ENCODE measurements around the gene POP5.

DNA sequence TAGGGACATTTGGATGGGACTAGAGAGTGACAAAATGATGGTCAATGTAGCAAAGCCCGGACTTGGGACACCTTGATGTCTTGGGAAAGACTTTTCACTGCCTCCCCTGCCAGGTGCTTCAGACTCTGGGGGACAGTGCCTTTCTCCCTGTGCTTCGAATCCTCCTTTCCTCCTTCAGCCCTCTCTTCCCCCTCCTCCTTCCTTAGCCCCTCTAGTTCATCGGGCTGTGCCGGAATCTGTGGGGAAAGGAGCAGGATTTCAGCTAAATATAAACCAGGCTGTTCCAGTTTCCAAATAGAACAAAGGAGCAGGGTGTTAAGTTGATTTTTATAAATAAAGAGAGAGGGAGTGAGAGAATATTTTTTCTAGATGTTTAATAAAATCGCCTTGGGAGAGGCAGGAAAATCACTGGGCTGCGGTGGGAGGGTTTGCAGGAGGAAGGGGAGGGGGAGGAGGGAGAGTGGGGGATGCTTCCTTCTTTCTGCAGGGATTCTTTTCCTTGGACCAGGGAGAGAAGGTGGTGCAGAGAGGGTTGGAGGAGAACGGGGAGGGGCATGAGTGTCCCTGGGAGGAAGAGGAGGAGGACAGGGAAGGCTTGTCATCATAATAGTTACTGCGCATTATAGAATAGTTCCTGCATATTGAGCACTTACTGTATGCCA is 37.9 kb upstream of the POP5 start:
- TF ChIP-seq, protein P1, sequence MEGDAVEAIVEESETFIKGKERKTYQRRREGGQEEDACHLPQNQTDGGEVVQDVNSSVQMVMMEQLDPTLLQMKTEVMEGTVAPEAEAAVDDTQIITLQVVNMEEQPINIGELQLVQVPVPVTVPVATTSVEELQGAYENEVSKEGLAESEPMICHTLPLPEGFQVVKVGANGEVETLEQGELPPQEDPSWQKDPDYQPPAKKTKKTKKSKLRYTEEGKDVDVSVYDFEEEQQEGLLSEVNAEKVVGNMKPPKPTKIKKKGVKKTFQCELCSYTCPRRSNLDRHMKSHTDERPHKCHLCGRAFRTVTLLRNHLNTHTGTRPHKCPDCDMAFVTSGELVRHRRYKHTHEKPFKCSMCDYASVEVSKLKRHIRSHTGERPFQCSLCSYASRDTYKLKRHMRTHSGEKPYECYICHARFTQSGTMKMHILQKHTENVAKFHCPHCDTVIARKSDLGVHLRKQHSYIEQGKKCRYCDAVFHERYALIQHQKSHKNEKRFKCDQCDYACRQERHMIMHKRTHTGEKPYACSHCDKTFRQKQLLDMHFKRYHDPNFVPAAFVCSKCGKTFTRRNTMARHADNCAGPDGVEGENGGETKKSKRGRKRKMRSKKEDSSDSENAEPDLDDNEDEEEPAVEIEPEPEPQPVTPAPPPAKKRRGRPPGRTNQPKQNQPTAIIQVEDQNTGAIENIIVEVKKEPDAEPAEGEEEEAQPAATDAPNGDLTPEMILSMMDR (IDR thresholded peaks at IDR 0.05; ENCODE audit: low read depth, low read length): no peak
- TF ChIP-seq POLR2A (IDR thresholded peaks at IDR 0.05; ENCODE audit: extremely low read depth, insufficient read length): no peak
- no peak for TF ChIP-seq MYC (IDR thresholded peaks at IDR 0.05; ENCODE audit: low read depth, low read length)

Measured in NB4 (cell line).